Measurements from ENCODE around the gene RBM17. TPM values are rescaled to one million over a fixed set of nuclear protein-coding genes. Genes with fewer than 3 reads are reported as not detected.

The RBM17 gene
- total and polyA plus RNA-seq, 2 of the 13 experiments (the other 11 are each of a cell fraction or from before 2014, with no cell fraction given), result 30.7 to 77.5 TPM

- Histone ChIP-seq H4K20me1 (ENCODE audit: insufficient read depth, low read length) (no peaks in the 10 kb centered on the region), H3K4me1 (ENCODE audit: insufficient read depth, low read length) (peaks cover 30% of the 10 kb centered on the region), H3K4me3 (replicated peaks in 1 of 3; ENCODE audit: insufficient read depth in 1 of 3, low read depth in 2 of 3, low read length in 3 of 3) (no peak overlapping the region; a peak in 1 of 6 replicates), H3K36me3 (replicated peaks in 1 of 2; ENCODE audit: control insufficient read depth in 1 of 2, insufficient read depth in 2 of 2, low read length in 2 of 2) (no peaks in the 10 kb centered on the region), H3K4me2 (ENCODE audit: low read depth, low read length) (no peak overlapping the region), H3K27ac (ENCODE audit: extremely low read length, insufficient read depth, low read length) (no peak overlapping the region), H3K9ac (ENCODE audit: insufficient read depth, low read depth, low read length) (no peak overlapping the region), H3K9me3 (ENCODE audit: low read length) (no peaks in the 10 kb centered on the region), H2AFZ (ENCODE audit: low read length) (no peak overlapping the region), H3K79me2 (ENCODE audit: insufficient read depth, low read length) (no peaks in the 10 kb centered on the region), H3K27me3 (ENCODE audit: control insufficient read depth in 1 of 2, insufficient read depth in 2 of 2, low read length in 2 of 2) (peaks cover under 1 to 3% of the 10 kb centered on the region in 2 experiments; a peak in 3 of 5 replicates)
- FAIRE-seq (no peak), ATAC-seq (no peak), DNase-seq (ENCODE audit: low spot score) (no peak)
- CTCF ChIA-PET (ENCODE audit: low intra/inter-chr PET ratio, low total read pairs), result interaction anchor here (1.6 kb wide), 1 partner anchor 35 kb away, joined by 4 read pairs; the partner anchor contains the start of gene RBM17
- in situ Hi-C loops (cut with HindIII; ENCODE audit: extremely low pct_ligation_motif_present, low pct_unique_long_range_greater_than_20kb) (no loop called here), intact Hi-C loops (cut with micrococcal nuclease; ENCODE audit: unreplicated experiment) (loop anchor here (5.0 kb wide), 1 partner anchor 41 kb away; no protein-coding TSS in a partner anchor)
- no peak for TF ChIP-seq ZNF567 (CRISPR knock-in tag; IDR thresholded peaks at IDR 0.05; ENCODE audit: borderline replicate concordance)
- TF ChIP-seq ZNF879 (CRISPR knock-in tag; IDR thresholded peaks at IDR 0.05), result no peak
- no TSS peak for BruUV-seq (replicated peaks)
- POLR2A ChIA-PET, result no interaction called here
- 91% methylated on average over 4 of the region's 4 CpGs for WGBS (ENCODE audit: low lambda C conversion rate)
These were observed 35.5 kb upstream of the RBM17 start for GRCh38 chr10:6053303-6053702.

DNA sequence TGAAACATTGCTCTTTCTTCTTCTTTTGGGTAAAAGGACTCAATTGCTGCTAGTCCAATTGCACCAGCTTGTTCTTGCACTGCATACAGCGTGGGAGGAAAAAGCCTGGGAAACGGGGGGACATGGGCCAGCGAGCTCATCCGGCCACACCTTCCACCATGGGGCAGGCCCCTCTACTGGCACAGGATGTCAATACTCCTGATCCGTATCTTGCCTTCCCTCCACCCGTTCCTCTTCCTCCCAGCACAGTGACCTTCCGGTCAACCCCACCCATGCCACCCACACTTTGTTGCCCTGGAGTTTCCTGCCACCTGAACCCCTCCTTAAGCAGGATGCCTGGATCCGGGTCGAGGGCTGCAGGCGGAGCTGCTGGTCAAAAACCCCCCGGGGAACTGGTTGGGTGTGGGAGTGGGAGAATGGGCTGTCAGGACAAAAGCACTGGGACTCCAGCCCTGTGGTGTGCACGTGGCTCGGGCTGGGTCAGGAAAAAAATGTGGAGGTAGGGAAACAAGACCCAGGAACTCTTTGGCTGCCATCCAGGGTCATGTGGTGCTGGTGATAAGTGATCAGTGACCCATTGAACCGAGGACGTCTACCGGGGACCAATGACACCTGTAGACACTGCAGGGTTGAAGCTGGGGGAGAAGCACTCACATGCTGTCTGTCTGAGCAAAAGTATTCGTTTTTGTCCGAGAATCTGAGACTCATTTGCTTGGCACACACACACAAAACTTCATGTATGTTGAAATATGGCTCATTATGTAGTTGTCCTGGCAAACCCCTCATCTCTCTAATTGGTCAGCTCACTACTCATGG, 34.8 kb upstream of the RBM17 start:
- peak; percentile 71 for DNase-seq (ENCODE audit: low spot score)
- 11% methylated on average over 16 of the region's 18 CpGs for WGBS (ENCODE audit: low lambda C conversion rate)
- no TSS peak for BruUV-seq (replicated peaks)
- Histone ChIP-seq H3K9ac (ENCODE audit: insufficient read depth, low read depth, low read length) (no peak overlapping the region), H3K27ac (ENCODE audit: extremely low read length, insufficient read depth, low read length) (no peak overlapping the region), H4K20me1 (ENCODE audit: insufficient read depth, low read length) (no peaks in the 10 kb centered on the region), H3K36me3 (replicated peaks in 1 of 2; ENCODE audit: control insufficient read depth in 1 of 2, insufficient read depth in 2 of 2, low read length in 2 of 2) (no peaks in the 10 kb centered on the region), H3K4me1 (ENCODE audit: insufficient read depth, low read length) (peaks cover 30% of the 10 kb centered on the region), H3K4me3 (replicated peaks in 1 of 3; ENCODE audit: insufficient read depth in 1 of 3, low read depth in 2 of 3, low read length in 3 of 3) (peak overlapping the region in 1 of 3 experiments; percentile 46; a peak in 2 of 6 replicates), H3K4me2 (ENCODE audit: low read depth, low read length) (peak overlapping the region; percentile 65), H2AFZ (ENCODE audit: low read length) (no peak overlapping the region), H3K9me3 (ENCODE audit: low read length) (no peaks in the 10 kb centered on the region), H3K27me3 (ENCODE audit: control insufficient read depth in 1 of 2, insufficient read depth in 2 of 2, low read length in 2 of 2) (no peaks in the 10 kb centered on the region; a peak in 2 of 5 replicates), H3K79me2 (ENCODE audit: insufficient read depth, low read length) (no peaks in the 10 kb centered on the region)
- in situ Hi-C loops (cut with HindIII; ENCODE audit: extremely low pct_ligation_motif_present, low pct_unique_long_range_greater_than_20kb), result no loop called here
- ChIA-PET POLR2A (no interaction called here), CTCF (ENCODE audit: low intra/inter-chr PET ratio, low total read pairs) (interaction anchor here (1.6 kb wide), 1 partner anchor 35 kb away, joined by 4 read pairs; the partner anchor contains the start of gene RBM17)
- FAIRE-seq, result peak; percentile 58
- intact Hi-C loops (cut with micrococcal nuclease; ENCODE audit: unreplicated experiment), result loop anchor here (5.0 kb wide), 1 partner anchor 42 kb away; no protein-coding TSS in a partner anchor
- ATAC-seq, result peak; percentile 70
- TF ChIP-seq ZNF768 (CRISPR knock-in tag; IDR thresholded peaks at IDR 0.05) (no peak), HHEX (CRISPR knock-in tag; IDR thresholded peaks at IDR 0.05) (no peak), ZNF34 (CRISPR knock-in tag; IDR thresholded peaks at IDR 0.05; ENCODE audit: borderline replicate concordance) (no peak), NCOA1 (CRISPR knock-in tag; IDR thresholded peaks at IDR 0.05) (no peak), PHF20 (CRISPR knock-in tag; IDR thresholded peaks at IDR 0.05) (no peak), NFYB (CRISPR knock-in tag; IDR thresholded peaks at IDR 0.05) (peak; percentile 22; the same call in 1 of the 2 replicates), ZNF558 (CRISPR knock-in tag; IDR thresholded peaks at IDR 0.05; ENCODE audit: borderline replicate concordance) (no peak; the same call in 1 of the 2 replicates), NBN (conservative IDR thresholded peaks at IDR 0.05) (no peak), TARDBP (CRISPR knock-in tag; IDR thresholded peaks at IDR 0.05) (0 out of 2 replicates have a peak, but pooled peaks have one; percentile 25), ZNF256 (CRISPR knock-in tag; conservative IDR thresholded peaks at IDR 0.05) (no peak), ZNF563 (CRISPR knock-in tag; IDR thresholded peaks at IDR 0.05) (0 out of 2 replicates have a peak, but pooled peaks have one; percentile 64), TEAD3 (CRISPR knock-in tag; optimal IDR thresholded peaks at IDR 0.05; ENCODE audit: borderline replicate concordance) (peak; percentile 7), ZNF10 (CRISPR knock-in tag; IDR thresholded peaks at IDR 0.05; ENCODE audit: borderline replicate concordance, low read depth) (no peak), HOXA3 (CRISPR knock-in tag; IDR thresholded peaks at IDR 0.05) (no peak)
- TF ChIP-seq, protein P1, sequence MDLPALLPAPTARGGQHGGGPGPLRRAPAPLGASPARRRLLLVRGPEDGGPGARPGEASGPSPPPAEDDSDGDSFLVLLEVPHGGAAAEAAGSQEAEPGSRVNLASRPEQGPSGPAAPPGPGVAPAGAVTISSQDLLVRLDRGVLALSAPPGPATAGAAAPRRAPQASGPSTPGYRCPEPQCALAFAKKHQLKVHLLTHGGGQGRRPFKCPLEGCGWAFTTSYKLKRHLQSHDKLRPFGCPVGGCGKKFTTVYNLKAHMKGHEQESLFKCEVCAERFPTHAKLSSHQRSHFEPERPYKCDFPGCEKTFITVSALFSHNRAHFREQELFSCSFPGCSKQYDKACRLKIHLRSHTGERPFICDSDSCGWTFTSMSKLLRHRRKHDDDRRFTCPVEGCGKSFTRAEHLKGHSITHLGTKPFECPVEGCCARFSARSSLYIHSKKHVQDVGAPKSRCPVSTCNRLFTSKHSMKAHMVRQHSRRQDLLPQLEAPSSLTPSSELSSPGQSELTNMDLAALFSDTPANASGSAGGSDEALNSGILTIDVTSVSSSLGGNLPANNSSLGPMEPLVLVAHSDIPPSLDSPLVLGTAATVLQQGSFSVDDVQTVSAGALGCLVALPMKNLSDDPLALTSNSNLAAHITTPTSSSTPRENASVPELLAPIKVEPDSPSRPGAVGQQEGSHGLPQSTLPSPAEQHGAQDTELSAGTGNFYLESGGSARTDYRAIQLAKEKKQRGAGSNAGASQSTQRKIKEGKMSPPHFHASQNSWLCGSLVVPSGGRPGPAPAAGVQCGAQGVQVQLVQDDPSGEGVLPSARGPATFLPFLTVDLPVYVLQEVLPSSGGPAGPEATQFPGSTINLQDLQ (CRISPR knock-in tag; IDR thresholded peaks at IDR 0.05), result no peak

All from HepG2 (cell line).